K562 (cell line): ENCODE data around the gene NRXN3. TPM values are rescaled to one million over a fixed set of nuclear protein-coding genes. Genes with fewer than 3 reads are reported as not detected.
A peak's percentile ranks its signal among the peaks of the same experiment; 100 is the strongest.

Experiments
- ATAC-seq: fragments of 200-7000 bp; cut with Tn5 transposase; 3 replicates; pipeline ENCODE4 v1.9.1; 2020; ENCODE audit warnings: moderate library complexity
- BruUV-seq: library from RNA; stranded (reverse); fragments of 400-500 nt; replicated peaks from 2 replicates; lab custom pipeline; 2021; lab: Mats Ljungman, UMichigan
- CTCF ChIA-PET: fragments of 300-600 bp; formaldehyde crosslinking; extraction: SDS; loops from one replicate; lab custom pipeline; 2021; ENCODE audit warnings: low intra/inter-chr PET ratio; lab: Yijun Ruan, JAX
- POLR2A ChIA-PET: fragments of 300-600, 350-650 bp; sonication (Branson Sonifier 250); formaldehyde crosslinking; extraction: SDS; loops from one replicate; lab custom pipeline; 2021; ENCODE audit warnings: antibody characterized with exemption, inconsistent platforms; lab: Yijun Ruan, JAX
- DNase-seq, 4 experiments: peaks; one replicate each; pipeline versions ENCODE4 v3.0.0 to v3.0.0-alpha.2; 2011 to 2018; ENCODE audit warnings: low spot score in 3 of 4, mixed read lengths in 3 of 4; ENCODE audit errors: extremely low read depth in 1 of 4
- FAIRE-seq: peaks from 2 replicates; lab custom pipeline; 2011; peaks lifted over from hg19 to GRCh38; lab: Jason Lieb, UNC
- H2AFZ ChIP-seq: 2 replicates; pipeline ENCODE4 v1.6.0; 2011; ENCODE audit warnings: low read depth, low read length, control low read depth, inconsistent platforms
- H3K27ac ChIP-seq: fragments of 200-600 bp; 3 replicates; pipeline ENCODE4 v1.8.0; 2011; ENCODE audit warnings: low read depth, mild to moderate bottlenecking, control low read depth, inconsistent platforms, low read length, moderate library complexity, mixed read lengths; ENCODE audit errors: extremely low read depth
- H3K27me3 ChIP-seq, 2 experiments: fragments of 300-600 bp in 1 of 2; 2 replicates in 1 of 2; 3 replicates in 1 of 2; pipeline versions ENCODE4 v1.6.0 to v1.8.0; 2011; ENCODE audit warnings: inconsistent platforms in 2 of 2, low read length in 2 of 2, mild to moderate bottlenecking in 1 of 2, mixed read lengths in 1 of 2, moderate library complexity in 1 of 2; ENCODE audit not compliant: control insufficient read depth in 2 of 2, insufficient read depth in 2 of 2
- H3K36me3 ChIP-seq: fragments of 300-600 bp; 3 replicates; pipeline ENCODE4 v1.8.0; 2011; ENCODE audit warnings: mild to moderate bottlenecking, low read length, inconsistent platforms; ENCODE audit not compliant: control insufficient read depth, insufficient read depth
- H3K4me1 ChIP-seq, 2 experiments: fragments of 200-600 bp in 1 of 2; replicated peaks in 1 of 2; 2 replicates in 1 of 2; 3 replicates in 1 of 2; pipeline versions ENCODE4 v1.5.1 to v1.8.0; 2011; ENCODE audit warnings: inconsistent platforms in 2 of 2, low read length in 2 of 2, mild to moderate bottlenecking in 1 of 2, mixed read lengths in 1 of 2, moderate library complexity in 1 of 2; ENCODE audit not compliant: control insufficient read depth in 2 of 2, insufficient read depth in 2 of 2
- H3K4me2 ChIP-seq: 2 replicates; pipeline ENCODE4 v1.6.1; 2011; ENCODE audit warnings: low read length, control low read depth, inconsistent platforms, mixed read lengths; ENCODE audit not compliant: insufficient read depth
- H3K4me3 ChIP-seq: fragments of 200-600 bp; sonication (generic), shearing (Covaris generic); 2 replicates; pipeline ENCODE4 v1.5.1; 2016; ENCODE audit warnings: control low read depth, inconsistent platforms
- H3K79me2 ChIP-seq: fragments of 200-600 bp; 3 replicates; pipeline ENCODE4 v1.8.0; 2011; ENCODE audit warnings: low read length, inconsistent platforms; ENCODE audit not compliant: control insufficient read depth, insufficient read depth
- H3K9ac ChIP-seq, 2 experiments: 2 replicates each; pipeline versions ENCODE4 v1.6.0 to v1.6.1; 2011; ENCODE audit warnings: low read depth in 2 of 2, low read length in 2 of 2, control low read depth in 1 of 2, inconsistent platforms in 1 of 2, mild to moderate bottlenecking in 1 of 2, mixed read lengths in 1 of 2; ENCODE audit not compliant: insufficient read depth in 1 of 2
- H3K9me1 ChIP-seq: one replicate; pipeline ENCODE4 v1.6.0; 2011; ENCODE audit warnings: inconsistent platforms, mild to moderate bottlenecking, low read length, moderate library complexity; ENCODE audit not compliant: control insufficient read depth, insufficient read depth
- H3K9me3 ChIP-seq: replicated peaks from 2 replicates; pipeline ENCODE4 v1.5.1; 2011; ENCODE audit warnings: low read depth, low read length, inconsistent platforms; ENCODE audit not compliant: control insufficient read depth, insufficient read depth
- H4K20me1 ChIP-seq: replicated peaks from 2 replicates; pipeline ENCODE4 v1.6.1; 2011; ENCODE audit warnings: low read length, inconsistent platforms, mixed read lengths; ENCODE audit not compliant: control insufficient read depth, insufficient read depth
- CEBPG ChIP-seq, 3 experiments: fragments of 200-800 bp in 1 of 3; sonication (Bioruptor generic) in 1 of 3; sonication (generic) in 1 of 3; formaldehyde crosslinking in 1 of 3; IDR thresholded peaks in 2 of 3; conservative IDR thresholded peaks in 1 of 3; 2 replicates each; pipeline versions ENCODE4 v1.6.1 to v1.8.0; 2016 to 2022; ENCODE audit warnings: missing compliant biosample characterization in 2 of 3, missing genetic modification characterization in 2 of 3, mild to moderate bottlenecking in 1 of 3, missing genetic modification reagents in 1 of 3
- MAZ ChIP-seq, 2 experiments: fragments of 450-650 bp in 1 of 2; sonication (generic) in 1 of 2; formaldehyde crosslinking; IDR thresholded peaks in 1 of 2; conservative IDR thresholded peaks in 1 of 2; 2 replicates each; pipeline versions ENCODE4 v1.4.0 to v1.5.0; 2020; ENCODE audit warnings: mild to moderate bottlenecking in 1 of 2, missing genetic modification reagents in 1 of 2
- SIN3A ChIP-seq, 2 experiments: fragments of 150-350 bp in 1 of 2; IDR thresholded peaks; 2 replicates each; pipeline ENCODE4 v1.6.1; 2011 to 2016; ENCODE audit warnings: borderline replicate concordance in 2 of 2, low read depth in 2 of 2, low read length in 2 of 2, mild to moderate bottlenecking in 2 of 2, moderate library complexity in 2 of 2; ENCODE audit not compliant: control insufficient read depth in 1 of 2
- XRCC4 ChIP-seq: IDR thresholded peaks from one replicate; pipeline ENCODE4 v1.6.1; 2011; ENCODE audit not compliant: insufficient read depth, insufficient read length; ENCODE audit errors: extremely low read depth
- ZNF175 ChIP-seq: fragments of 200-800 bp; sonication (Bioruptor generic); IDR thresholded peaks from 2 replicates; pipeline ENCODE4 v1.6.1; 2016; ENCODE audit warnings: low read depth, mild to moderate bottlenecking, missing genetic modification characterization, missing compliant biosample characterization
- ZNF347 ChIP-seq: fragments of 450-650 bp; formaldehyde crosslinking; IDR thresholded peaks from 2 replicates; pipeline ENCODE4 v1.4.0; 2020; ENCODE audit warnings: low read depth, mild to moderate bottlenecking, moderate library complexity
- WGBS: fragments of 100-300 bp; shearing (Covaris generic); methylation state at CpG from one replicate; pipeline ENCODE4 v1.1.6; 2016; ENCODE audit warnings: low coverage, mixed read lengths; ENCODE audit not compliant: insufficient coverage; ENCODE audit errors: missing lambda C conversion rate; 5-methylcytosine and 5-hydroxymethylcytosine counted together
- in situ Hi-C: fragments of 300-500 bp; cut with MboI; formaldehyde crosslinking; loops from 4 replicates; pipeline ENCODE4 v1.15.0; 2018; ENCODE audit warnings: inconsistent platforms, mixed read lengths
- intact Hi-C: fragments of 100-400 bp; cut with micrococcal nuclease; formaldehyde crosslinking; loops from 2 replicates; pipeline ENCODE4 v1.14.2; 2022
- polyA plus RNA-seq, 8 experiments: library from polyadenylated mRNA; depleted of rRNA in 4 of 8; stranded (reverse) in 5 of 8; unstranded in 3 of 8; fragments of >200 nt; fragmentation: Nextera tagmentation in 2 of 8; fragmentation: Illumina TruSeq in 1 of 8; extraction: Ambion mirVana in 2 of 8; extraction: Trizol in 1 of 8; gene quantifications; 2 replicates each; pipeline versions ENCODE4 v1.2.1 to v1.2.3, GENCODE V29; 2011 to 2014; ENCODE audit warnings: inconsistent platforms in 1 of 8, missing spikeins in 1 of 8
- total RNA-seq, 7 experiments: library from RNA; depleted of rRNA in 6 of 7; stranded (reverse); fragments of >200 nt in 6 of 7; fragmentation: Illumina TruSeq in 2 of 7; extraction: Trizol in 2 of 7; gene quantifications; 2 replicates each; pipeline versions ENCODE4 v1.2.1 to v1.2.3, GENCODE V29; 2011 to 2021; ENCODE audit warnings: low replicate concordance in 1 of 7
- TF ChIP-seq, protein P1 (sequence below): fragments of 450-650 bp; formaldehyde crosslinking; IDR thresholded peaks from 2 replicates; pipeline ENCODE4 v1.4.0; 2022; ENCODE audit warnings: mild to moderate bottlenecking, moderate library complexity
- TF ChIP-seq, protein P2 (sequence below): sonication (generic); formaldehyde crosslinking; IDR thresholded peaks from 2 replicates; pipeline ENCODE4 v1.8.0; 2022; ENCODE audit warnings: mild to moderate bottlenecking, low read depth, missing genetic modification reagents
- TF ChIP-seq, protein P3 (sequence below): sonication (generic); formaldehyde crosslinking; IDR thresholded peaks from 2 replicates; pipeline ENCODE4 v1.4.0; 2020; ENCODE audit warnings: mild to moderate bottlenecking, missing genetic modification reagents
- TF ChIP-seq, protein P4 (sequence below): sonication (generic); formaldehyde crosslinking; IDR thresholded peaks from 2 replicates; pipeline ENCODE4 v1.8.0; 2022; ENCODE audit warnings: mild to moderate bottlenecking, missing genetic modification reagents

Gene NRXN3
- total and polyA plus RNA-seq, 9 of the 15 experiments (the other 6 are each of a cell fraction or from before 2014, with no cell fraction given): 0.09 TPM; not detected in 8

DNA sequence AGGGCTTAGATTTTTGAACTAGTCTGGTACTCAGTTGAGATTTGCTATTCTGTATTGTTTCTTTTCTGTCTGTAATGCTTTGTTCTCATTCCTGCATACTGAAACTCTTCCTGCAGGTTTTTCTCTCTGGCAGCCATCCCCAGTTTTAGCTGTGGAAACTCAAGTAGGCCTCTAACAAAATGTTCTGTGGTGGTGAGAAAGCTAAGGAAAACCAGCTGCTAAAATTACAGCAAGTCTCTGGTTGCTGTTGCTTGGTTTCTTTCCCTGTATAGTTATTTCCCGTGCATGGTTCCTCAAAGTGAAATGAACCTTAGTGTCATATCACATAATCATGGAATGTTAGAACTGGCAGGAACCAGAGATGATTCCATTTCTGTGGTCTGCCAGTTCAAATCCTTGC lies 442.5 kb downstream of the NRXN3 start (continued):
- no peak for TF ChIP-seq ZNF347 (CRISPR knock-in tag)
- TF ChIP-seq, all 486 proteins: peak for 0

DNA sequence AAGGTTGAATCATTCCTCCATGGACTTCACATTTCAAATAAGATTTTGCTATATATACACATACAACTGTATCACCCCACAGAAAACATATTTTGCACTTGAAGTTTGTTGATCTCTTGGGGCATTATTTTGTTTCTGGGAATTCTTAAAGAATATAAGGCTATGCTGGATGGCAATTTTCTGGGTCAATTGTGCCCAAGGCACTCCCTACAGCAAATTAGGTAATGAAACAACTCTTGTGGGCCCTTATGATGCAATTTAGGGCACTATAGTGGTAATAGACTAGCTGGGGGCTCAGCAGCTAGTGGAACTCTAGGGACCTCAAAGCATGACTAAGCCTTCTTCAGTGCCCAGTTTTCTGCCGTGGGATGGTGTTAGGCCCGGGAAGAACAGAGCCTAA lies 444.4 kb downstream of the NRXN3 start:
- Histone ChIP-seq H3K27ac (no peak overlapping the region), H3K9me1 (no peaks in the 10 kb centered on the region), H3K36me3 (no peaks in the 10 kb centered on the region), H3K9ac (no peak overlapping the region), H4K20me1 (no peaks in the 10 kb centered on the region), H2AFZ (no peak overlapping the region), H3K4me1 (no peaks in the 10 kb centered on the region), H3K4me3 (no peak overlapping the region), H3K9me3 (no peaks in the 10 kb centered on the region), H3K27me3 (no peaks in the 10 kb centered on the region), H3K79me2 (no peaks in the 10 kb centered on the region), H3K4me2 (no peak overlapping the region)
- no peak for DNase-seq
- ChIA-PET POLR2A (no interaction called here), CTCF (no interaction called here)
- TF ChIP-seq SIN3A (IDR thresholded peaks at IDR 0.05; ENCODE audit: borderline replicate concordance in 2 of 2, control insufficient read depth in 1 of 2, low read depth in 2 of 2, low read length in 2 of 2) (no peak), ZNF175 (peak; percentile 51; the same call in 1 of the 2 replicates), MAZ (CRISPR knock-in tag; conservative IDR thresholded peaks at IDR 0.05 in 1 of 2, IDR thresholded peaks at IDR 0.05 in 1 of 2) (no peak), XRCC4 (no peak), CEBPG (CRISPR knock-in tag; IDR thresholded peaks at IDR 0.05) (no peak), CEBPG (tag; conservative IDR thresholded peaks at IDR 0.05 in 1 of 2, IDR thresholded peaks at IDR 0.05 in 1 of 2) (peak in 1 of 2 experiments; percentile 58; a peak in 2 of 4 replicates)
- TF ChIP-seq, protein P1, sequence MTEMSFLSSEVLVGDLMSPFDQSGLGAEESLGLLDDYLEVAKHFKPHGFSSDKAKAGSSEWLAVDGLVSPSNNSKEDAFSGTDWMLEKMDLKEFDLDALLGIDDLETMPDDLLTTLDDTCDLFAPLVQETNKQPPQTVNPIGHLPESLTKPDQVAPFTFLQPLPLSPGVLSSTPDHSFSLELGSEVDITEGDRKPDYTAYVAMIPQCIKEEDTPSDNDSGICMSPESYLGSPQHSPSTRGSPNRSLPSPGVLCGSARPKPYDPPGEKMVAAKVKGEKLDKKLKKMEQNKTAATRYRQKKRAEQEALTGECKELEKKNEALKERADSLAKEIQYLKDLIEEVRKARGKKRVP (CRISPR knock-in tag): 0 out of 2 replicates have a peak, but pooled peaks have one; percentile 41
- TF ChIP-seq, protein P2, sequence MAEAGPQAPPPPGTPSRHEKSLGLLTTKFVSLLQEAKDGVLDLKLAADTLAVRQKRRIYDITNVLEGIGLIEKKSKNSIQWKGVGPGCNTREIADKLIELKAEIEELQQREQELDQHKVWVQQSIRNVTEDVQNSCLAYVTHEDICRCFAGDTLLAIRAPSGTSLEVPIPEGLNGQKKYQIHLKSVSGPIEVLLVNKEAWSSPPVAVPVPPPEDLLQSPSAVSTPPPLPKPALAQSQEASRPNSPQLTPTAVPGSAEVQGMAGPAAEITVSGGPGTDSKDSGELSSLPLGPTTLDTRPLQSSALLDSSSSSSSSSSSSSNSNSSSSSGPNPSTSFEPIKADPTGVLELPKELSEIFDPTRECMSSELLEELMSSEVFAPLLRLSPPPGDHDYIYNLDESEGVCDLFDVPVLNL (CRISPR knock-in tag): no peak
- TF ChIP-seq, protein P3, sequence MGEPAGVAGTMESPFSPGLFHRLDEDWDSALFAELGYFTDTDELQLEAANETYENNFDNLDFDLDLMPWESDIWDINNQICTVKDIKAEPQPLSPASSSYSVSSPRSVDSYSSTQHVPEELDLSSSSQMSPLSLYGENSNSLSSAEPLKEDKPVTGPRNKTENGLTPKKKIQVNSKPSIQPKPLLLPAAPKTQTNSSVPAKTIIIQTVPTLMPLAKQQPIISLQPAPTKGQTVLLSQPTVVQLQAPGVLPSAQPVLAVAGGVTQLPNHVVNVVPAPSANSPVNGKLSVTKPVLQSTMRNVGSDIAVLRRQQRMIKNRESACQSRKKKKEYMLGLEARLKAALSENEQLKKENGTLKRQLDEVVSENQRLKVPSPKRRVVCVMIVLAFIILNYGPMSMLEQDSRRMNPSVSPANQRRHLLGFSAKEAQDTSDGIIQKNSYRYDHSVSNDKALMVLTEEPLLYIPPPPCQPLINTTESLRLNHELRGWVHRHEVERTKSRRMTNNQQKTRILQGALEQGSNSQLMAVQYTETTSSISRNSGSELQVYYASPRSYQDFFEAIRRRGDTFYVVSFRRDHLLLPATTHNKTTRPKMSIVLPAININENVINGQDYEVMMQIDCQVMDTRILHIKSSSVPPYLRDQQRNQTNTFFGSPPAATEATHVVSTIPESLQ: no peak
- TF ChIP-seq, protein P4, sequence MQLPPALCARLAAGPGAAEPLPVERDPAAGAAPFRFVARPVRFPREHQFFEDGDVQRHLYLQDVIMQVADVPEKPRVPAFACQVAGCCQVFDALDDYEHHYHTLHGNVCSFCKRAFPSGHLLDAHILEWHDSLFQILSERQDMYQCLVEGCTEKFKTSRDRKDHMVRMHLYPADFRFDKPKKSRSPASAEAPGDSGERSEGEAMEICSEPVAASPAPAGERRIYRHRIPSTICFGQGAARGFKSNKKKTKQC: no peak
- intact Hi-C loops (no loop called here), in situ Hi-C loops (no loop called here)
- ATAC-seq: no peak
- no TSS peak for BruUV-seq
- 8% methylated on average over 2 of the region's 2 CpGs for WGBS
- no peak for FAIRE-seq
